Stimulated activated CD8-positive, alpha-beta memory T cell treated with anti-CD3 and anti-CD28 coated beads, Interleukin-12 subunit alpha, Interleukin-12 subunit beta, amount 100 ng/mL, for 24 hours (primary cell): Measurements from ENCODE around the gene SEPTIN14.
"Not testable (repeated sequence)": the region's sequence is repeated elsewhere in the genome, so short reads cannot be mapped to it uniquely, and the experiment has no call there.

Experiments used
- DNase-seq: peaks from one replicate; pipeline ENCODE4 v3.0.0-alpha.2; 2020; ENCODE audit errors: extremely low read depth

The SEPTIN14 gene

DNA sequence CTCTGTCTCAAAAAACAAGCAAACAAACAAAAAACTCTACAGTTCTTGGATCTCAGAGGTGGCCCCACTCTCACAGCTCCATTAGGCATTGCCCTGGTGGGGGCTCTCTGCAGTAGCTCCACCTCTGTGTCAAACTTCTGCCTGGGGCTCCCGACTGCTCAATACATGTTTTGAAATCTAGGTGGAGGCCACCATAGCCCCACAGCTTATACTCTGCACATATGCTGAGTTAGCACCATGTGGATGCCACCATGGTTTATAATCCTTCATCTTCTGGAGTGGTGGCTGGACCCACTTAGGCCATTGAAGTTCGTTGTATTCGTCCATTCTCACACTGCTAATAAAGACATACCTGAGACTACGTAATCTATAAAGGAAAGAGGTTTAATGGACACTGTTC is 78.4 kb downstream of the SEPTIN14 start:
- DNase-seq, result no peak

DNA sequence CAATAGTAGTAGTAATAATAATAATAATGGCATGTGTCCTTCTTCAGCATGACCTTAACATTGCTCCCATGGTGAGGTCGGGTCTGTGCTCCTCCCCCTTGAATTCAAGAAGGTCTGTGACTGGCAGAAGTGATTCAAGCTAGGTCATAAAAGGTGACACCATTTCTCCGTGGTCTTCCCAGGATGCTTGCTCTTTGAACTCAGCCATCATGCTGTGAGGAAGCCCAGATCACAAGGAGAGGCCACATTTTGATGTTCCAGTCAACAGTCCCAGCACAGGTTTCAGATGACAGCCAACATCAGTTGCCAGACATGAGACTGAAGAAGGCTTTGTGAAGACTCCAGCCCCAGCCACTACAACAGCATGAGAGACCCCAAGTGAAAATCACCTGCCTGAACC is 83.9 kb downstream of the SEPTIN14 start:
- DNase-seq, result no peak

DNA sequence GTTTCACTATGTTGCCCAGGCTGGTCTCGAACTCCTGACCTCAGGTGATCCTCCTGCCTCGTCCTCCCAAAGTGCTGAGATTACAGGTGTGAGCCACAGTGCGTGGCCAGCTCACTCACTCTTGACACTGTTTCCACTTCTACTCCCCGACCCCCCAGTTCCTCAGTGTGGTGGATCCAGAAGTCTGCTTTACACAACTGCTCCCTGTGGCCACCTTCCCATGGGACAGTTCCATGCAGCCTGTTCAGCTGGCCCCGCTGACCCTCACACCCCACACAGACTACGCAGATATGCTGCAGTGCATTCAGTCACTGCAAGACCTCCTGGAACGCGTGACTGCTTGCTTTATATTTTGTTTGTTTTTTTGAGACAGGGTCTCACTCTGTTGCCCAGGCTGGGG is 86.4 kb downstream of the SEPTIN14 start:
- no peak for DNase-seq

DNA sequence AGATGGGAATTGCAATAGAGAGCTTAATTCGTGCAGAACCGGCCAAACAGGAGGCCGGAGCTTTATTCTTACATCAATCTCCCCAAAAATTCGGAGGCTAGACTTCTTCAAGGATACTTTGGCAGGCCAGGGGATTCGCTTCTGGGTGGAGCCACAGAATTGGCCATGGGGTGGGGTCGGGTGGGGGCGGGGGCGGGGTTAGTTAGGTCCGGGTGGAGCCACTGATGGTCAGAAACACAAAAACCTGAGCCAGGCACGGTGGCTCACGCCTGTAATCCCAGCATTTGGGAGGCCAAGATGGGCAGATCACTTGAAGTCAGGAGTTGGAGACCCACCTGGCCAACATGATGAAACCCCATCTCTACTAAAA is 87.5 kb downstream of the SEPTIN14 start:
- DNase-seq, result no peak

DNA sequence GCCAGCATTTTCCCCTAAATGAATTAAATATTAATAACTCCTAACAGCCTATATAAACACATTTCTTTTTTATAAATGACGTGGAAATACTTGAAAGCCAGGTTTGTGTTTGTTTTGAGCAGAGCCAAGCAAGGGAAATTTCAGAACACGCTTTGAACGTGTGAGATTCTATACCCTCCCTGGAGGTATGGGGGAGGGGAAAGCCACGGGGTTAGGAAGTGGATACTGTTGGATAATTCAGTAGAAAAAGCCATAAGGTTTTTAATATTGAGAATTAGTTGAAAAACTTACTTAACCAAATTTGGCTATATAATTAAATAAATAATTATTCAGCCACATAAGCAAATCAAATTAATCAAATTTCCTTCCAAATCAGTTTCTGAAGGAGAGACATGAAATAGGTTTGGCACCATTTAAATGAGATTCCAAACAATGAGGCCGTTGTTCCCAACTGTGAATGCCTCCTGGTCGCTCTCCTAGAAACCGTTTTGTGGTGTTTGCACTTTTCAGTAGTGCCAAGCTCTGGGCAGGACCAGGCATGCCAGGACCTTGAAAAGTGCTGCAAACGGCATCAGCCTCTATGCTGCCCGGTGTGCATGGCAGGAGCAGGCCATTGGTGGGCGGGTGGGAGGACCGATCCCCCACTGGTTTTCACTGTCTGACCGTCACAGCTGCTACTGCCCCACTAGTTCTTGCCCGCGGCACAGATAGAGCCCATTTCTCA is 88.1 kb downstream of the SEPTIN14 start:
- DNase-seq, result no peak

DNA sequence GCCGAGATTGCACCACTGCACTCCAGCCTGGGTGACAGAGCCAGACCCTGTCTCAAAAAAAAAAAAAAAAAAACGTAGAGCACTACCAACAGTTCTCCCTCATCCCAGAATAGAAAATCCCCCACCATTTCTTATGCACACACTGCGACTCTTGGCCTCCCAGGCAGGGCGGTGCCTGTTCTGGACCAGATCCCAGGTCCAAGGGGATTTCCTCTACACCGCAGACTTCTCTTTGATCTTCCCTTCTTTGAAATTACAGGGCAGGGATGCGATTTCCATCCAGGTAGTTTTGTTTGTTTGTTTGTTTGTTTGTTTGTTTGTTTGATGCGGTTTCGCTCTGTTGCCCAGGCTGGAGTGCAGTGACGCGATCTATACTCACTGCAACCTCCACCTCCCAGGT is 91.8 kb downstream of the SEPTIN14 start:
- DNase-seq, result no peak

DNA sequence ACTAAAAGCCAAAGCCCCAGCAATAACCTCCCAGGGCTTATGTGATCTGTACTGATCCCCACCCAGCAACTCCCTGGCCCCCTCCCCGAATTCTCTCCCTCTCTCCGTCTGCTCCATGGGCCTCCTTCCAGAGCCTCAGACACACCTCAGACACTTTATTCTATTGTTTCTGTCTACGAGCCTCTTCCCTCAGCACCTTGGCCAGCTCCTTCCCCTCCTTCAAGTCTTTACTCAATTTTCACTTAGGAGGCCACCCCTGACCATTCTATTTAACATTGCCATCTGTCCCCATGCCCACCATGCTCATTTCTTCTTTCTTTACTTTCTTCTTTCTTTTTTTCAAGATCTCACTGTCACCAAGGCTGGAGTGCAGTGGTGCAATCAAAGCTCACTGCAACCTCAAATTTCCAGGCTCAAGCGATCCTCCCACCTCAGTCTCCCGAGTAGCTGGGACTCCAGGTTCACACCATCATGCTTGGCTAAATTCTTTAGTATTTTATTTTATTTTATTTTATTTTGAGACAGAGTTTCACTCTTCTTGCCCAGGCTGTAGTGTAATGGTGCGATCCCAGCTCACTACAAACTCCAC is 109.2 kb downstream of the SEPTIN14 start:
- DNase-seq, result not testable (repeated sequence)

DNA sequence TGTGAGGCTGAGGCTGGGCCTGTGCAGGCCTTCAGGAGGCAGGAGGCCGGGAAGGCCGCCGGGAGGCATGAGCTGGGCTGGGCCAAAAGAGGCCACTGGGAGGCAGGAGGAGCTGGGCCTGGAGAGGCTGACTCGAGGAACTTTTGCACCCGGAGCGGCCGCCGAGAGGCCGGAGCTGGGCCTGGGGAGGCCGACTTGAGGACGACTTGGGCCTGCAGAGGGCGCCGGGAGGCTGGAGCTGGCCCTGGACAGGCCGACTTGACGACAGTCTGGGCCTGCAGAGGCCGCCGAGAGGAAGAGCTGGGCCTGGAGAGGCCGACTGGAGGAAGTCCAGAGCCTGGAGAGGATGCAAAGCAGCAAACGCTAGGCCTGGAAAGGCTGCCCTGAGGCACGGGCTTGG is 117.8 kb downstream of the SEPTIN14 start:
- DNase-seq, result not testable (repeated sequence)
